ENCODE data around the gene INPP5J.

The INPP5J gene

GRCh38 chr22:31143038-31143437 is 20.3 kb downstream of the INPP5J start:
- POLR2A ChIA-PET: no interaction called here
- TF ChIP-seq CTBP1 (IDR thresholded peaks at IDR 0.05; ENCODE audit: borderline replicate concordance): no peak

GRCh38 chr22:31143537-31143936 is 20.8 kb downstream of the INPP5J start:
- no peak for DNase-seq (ENCODE audit: extremely low spot score)
- ChIA-PET CTCF (interaction anchor here (0.5 to 1.6 kb wide), 2 partner anchors 36 to 166 kb away, joined by 3 to 6 read pairs; partner anchors contain the start of gene SELENOM), POLR2A (no interaction called here)
- TF ChIP-seq HDGF (IDR thresholded peaks at IDR 0.05; ENCODE audit: borderline replicate concordance): no peak

More at GRCh38 chr22:31143038-31143437, 20.3 kb downstream of the INPP5J start:
- CTCF ChIA-PET: interaction anchor here (0.7 kb wide), 1 partner anchor 118 kb away, joined by 3 read pairs; no protein-coding TSS in a partner anchor
- DNase-seq (ENCODE audit: extremely low spot score): no peak

- CTCF ChIA-PET: interaction anchor here (1.6 kb wide), 1 partner anchor 37 kb away, joined by 6 read pairs; the partner anchor contains the start of gene SELENOM
- POLR2A ChIA-PET: no interaction called here
- TF ChIP-seq ZNF384 (IDR thresholded peaks at IDR 0.05) (no peak), NFRKB (IDR thresholded peaks at IDR 0.05) (no peak), BHLHE40 (IDR thresholded peaks at IDR 0.05; ENCODE audit: borderline replicate concordance) (no peak), SUZ12 (IDR thresholded peaks at IDR 0.05) (no peak), ARNT (IDR thresholded peaks at IDR 0.05) (no peak), FOXA1 (IDR thresholded peaks at IDR 0.05) (no peak), SP1 (IDR thresholded peaks at IDR 0.05) (no peak), LEF1 (IDR thresholded peaks at IDR 0.05; ENCODE audit: borderline replicate concordance) (no peak), L3MBTL2 (conservative IDR thresholded peaks at IDR 0.05) (no peak), FOXM1 (IDR thresholded peaks at IDR 0.05; ENCODE audit: borderline replicate concordance) (no peak), PKNOX1 (IDR thresholded peaks at IDR 0.05) (no peak), HDGF (IDR thresholded peaks at IDR 0.05; ENCODE audit: borderline replicate concordance) (no peak), TARDBP (IDR thresholded peaks at IDR 0.05) (no peak), FOXK2 (IDR thresholded peaks at IDR 0.05) (no peak), CTBP1 (IDR thresholded peaks at IDR 0.05; ENCODE audit: borderline replicate concordance) (no peak)
- no peak for DNase-seq (ENCODE audit: extremely low spot score)
These were observed 21.5 kb downstream of the INPP5J start for GRCh38 chr22:31144223-31144622.

- CTCF ChIA-PET: interaction anchor here (0.5 to 0.8 kb wide), 3 partner anchors 38 to 385 kb away, joined by 3 to 4 read pairs (median 3); no protein-coding TSS in a partner anchor
- TF ChIP-seq BHLHE40 (IDR thresholded peaks at IDR 0.05; ENCODE audit: borderline replicate concordance) (no peak), FOXA1 (IDR thresholded peaks at IDR 0.05) (no peak), LEF1 (IDR thresholded peaks at IDR 0.05; ENCODE audit: borderline replicate concordance) (no peak), SP1 (IDR thresholded peaks at IDR 0.05) (no peak), HDGF (IDR thresholded peaks at IDR 0.05; ENCODE audit: borderline replicate concordance) (no peak), NFRKB (IDR thresholded peaks at IDR 0.05) (no peak), SUZ12 (IDR thresholded peaks at IDR 0.05) (no peak), PKNOX1 (IDR thresholded peaks at IDR 0.05) (no peak), CTBP1 (IDR thresholded peaks at IDR 0.05; ENCODE audit: borderline replicate concordance) (no peak), TARDBP (IDR thresholded peaks at IDR 0.05) (no peak), FOXM1 (IDR thresholded peaks at IDR 0.05; ENCODE audit: borderline replicate concordance) (no peak), ARNT (IDR thresholded peaks at IDR 0.05) (no peak), FOXK2 (IDR thresholded peaks at IDR 0.05) (no peak), L3MBTL2 (conservative IDR thresholded peaks at IDR 0.05) (no peak), ELF4 (IDR thresholded peaks at IDR 0.05) (no peak)
- POLR2A ChIA-PET: interaction anchor here (2.3 kb wide), 1 partner anchor 11 kb away, joined by 7 read pairs; the partner anchor contains the start of gene RNF185
- DNase-seq (ENCODE audit: extremely low spot score): no peak
These were observed 25.7 kb downstream of the INPP5J start for GRCh38 chr22:31148488-31148887.

- peak; percentile 94 for DNase-seq (ENCODE audit: extremely low spot score)
- TF ChIP-seq HDGF (IDR thresholded peaks at IDR 0.05; ENCODE audit: borderline replicate concordance): no peak
- no peak for TF ChIP-seq FOXA1 (IDR thresholded peaks at IDR 0.05)
- TF ChIP-seq TARDBP (IDR thresholded peaks at IDR 0.05): no peak
- ChIA-PET CTCF (interaction anchor here (0.6 to 1.4 kb wide), 4 partner anchors 39 to 386 kb away, joined by 3 to 5 read pairs (median 3); partner anchors contain the start of gene SELENOM), POLR2A (interaction anchor here (0.5 kb wide), 1 partner anchor 68 kb away, joined by 3 read pairs; the partner anchor contains the start of gene SMTN)
These were observed 26.3 kb downstream of the INPP5J start for GRCh38 chr22:31148953-31149627.

- no peak for TF ChIP-seq SUZ12 (IDR thresholded peaks at IDR 0.05)
- TF ChIP-seq LEF1 (IDR thresholded peaks at IDR 0.05; ENCODE audit: borderline replicate concordance): no peak
- no peak for TF ChIP-seq FOXM1 (IDR thresholded peaks at IDR 0.05; ENCODE audit: borderline replicate concordance)
- TF ChIP-seq ZNF384 (IDR thresholded peaks at IDR 0.05): no peak
- TF ChIP-seq L3MBTL2 (conservative IDR thresholded peaks at IDR 0.05): no peak
- TF ChIP-seq ARNT (IDR thresholded peaks at IDR 0.05): no peak
- no peak for TF ChIP-seq CTBP1 (IDR thresholded peaks at IDR 0.05; ENCODE audit: borderline replicate concordance)
- DNase-seq (ENCODE audit: extremely low spot score): no peak
- ChIA-PET POLR2A (no interaction called here), CTCF (interaction anchor here (0.7 to 1.1 kb wide), 2 partner anchors 43 to 81 kb away, joined by 3 to 4 read pairs; partner anchors contain the start of gene SELENOM)
These were observed 27.8 kb downstream of the INPP5J start for GRCh38 chr22:31150615-31151014.

GRCh38 chr22:31151872-31152271 is 29.1 kb downstream of the INPP5J start:
- CTCF ChIA-PET: interaction anchor here (0.7 kb wide), 1 partner anchor 9 kb away, joined by 4 read pairs; no protein-coding TSS in a partner anchor
- DNase-seq (ENCODE audit: extremely low spot score): no peak
- POLR2A ChIA-PET: no interaction called here
- TF ChIP-seq FOXA1 (IDR thresholded peaks at IDR 0.05) (no peak), TARDBP (IDR thresholded peaks at IDR 0.05) (no peak), ARNT (IDR thresholded peaks at IDR 0.05) (no peak), CTBP1 (IDR thresholded peaks at IDR 0.05; ENCODE audit: borderline replicate concordance) (no peak), SUZ12 (IDR thresholded peaks at IDR 0.05) (no peak), LEF1 (IDR thresholded peaks at IDR 0.05; ENCODE audit: borderline replicate concordance) (no peak), SP1 (IDR thresholded peaks at IDR 0.05) (no peak), HDGF (IDR thresholded peaks at IDR 0.05; ENCODE audit: borderline replicate concordance) (no peak), ZNF384 (IDR thresholded peaks at IDR 0.05) (no peak), FOXK2 (IDR thresholded peaks at IDR 0.05) (no peak), ELF4 (IDR thresholded peaks at IDR 0.05) (no peak)

Measured in HEK293T (cell line).